Omental fat pad (tissue), 4 donors: ENCODE data around the gene URB1. TPM values are rescaled to one million over a fixed set of nuclear protein-coding genes. Genes with fewer than 3 reads are reported as not detected.

Experiments
- ATAC-seq: fragments of 150-250 bp; one replicate; pipeline ENCODE4 v1.9.1; 2016; ENCODE audit warnings: mild to moderate bottlenecking, moderate library complexity; ENCODE audit not compliant: low FRiP score
- DNase-seq: peaks from one replicate; pipeline ENCODE4 v3.0.0-alpha.2; 2019; ENCODE audit warnings: low spot score
- total RNA-seq, 4 donors: library from RNA; depleted of rRNA; stranded (reverse); fragments of >200 nt; gene quantifications; one replicate each; pipeline ENCODE4 v1.1.0, GENCODE V29; 2016
- TF ChIP-seq, protein P1 (sequence below), 3 donors: fragments of 450-650 bp; IDR thresholded peaks; one replicate each; pipeline ENCODE4 v1.5.1; 2016 to 2017; ENCODE audit warnings: antibody characterized with exemption in 3 of 3, mild to moderate bottlenecking in 3 of 3, moderate library complexity in 2 of 3

Gene URB1
- total RNA-seq, 4 donors from 2014 or later: 17.3 to 48.5 (median 17.4) TPM

DNA sequence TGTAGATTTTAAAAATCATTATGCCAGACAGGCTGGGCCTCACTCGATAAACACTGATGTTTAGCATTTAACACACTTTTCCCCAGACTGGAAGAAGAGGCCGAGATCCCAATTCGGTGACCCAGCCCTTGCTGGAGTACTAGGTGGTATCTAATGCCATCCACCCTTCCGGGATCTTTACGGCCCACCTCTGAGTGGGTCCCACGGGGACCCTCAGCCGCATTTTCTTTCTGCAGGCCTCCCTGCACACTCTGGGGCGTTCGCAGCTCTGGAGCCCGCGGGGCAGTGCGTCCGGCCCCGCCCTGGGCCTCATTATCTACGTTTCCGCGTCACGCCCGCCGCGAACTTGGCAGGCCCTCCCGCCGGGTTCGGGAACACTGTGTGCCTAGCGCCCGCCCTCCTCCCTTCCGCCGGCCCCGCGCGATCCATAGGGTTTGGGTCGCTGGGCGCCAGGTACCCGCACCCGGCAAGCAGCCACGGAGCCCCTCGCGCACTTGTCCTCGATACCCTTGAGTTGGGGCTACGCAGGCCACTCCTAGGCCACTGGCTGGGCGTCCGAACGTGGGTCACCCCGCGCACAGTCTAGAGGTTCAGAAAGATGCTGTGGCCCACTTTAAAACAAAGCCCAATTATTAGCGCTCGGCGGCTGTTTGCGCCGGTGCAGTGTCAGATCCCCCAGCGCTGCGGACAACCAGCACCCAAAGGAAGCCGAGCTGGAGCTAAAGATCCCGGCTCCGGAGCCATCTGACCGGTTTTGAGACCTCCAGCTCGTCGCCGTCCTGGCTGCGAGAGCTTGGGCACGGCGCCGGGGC lies 18.7 kb upstream of the URB1 start:
- peak; percentile 68 for DNase-seq
- peak; percentile 65 for ATAC-seq
- TF ChIP-seq, protein P1, sequence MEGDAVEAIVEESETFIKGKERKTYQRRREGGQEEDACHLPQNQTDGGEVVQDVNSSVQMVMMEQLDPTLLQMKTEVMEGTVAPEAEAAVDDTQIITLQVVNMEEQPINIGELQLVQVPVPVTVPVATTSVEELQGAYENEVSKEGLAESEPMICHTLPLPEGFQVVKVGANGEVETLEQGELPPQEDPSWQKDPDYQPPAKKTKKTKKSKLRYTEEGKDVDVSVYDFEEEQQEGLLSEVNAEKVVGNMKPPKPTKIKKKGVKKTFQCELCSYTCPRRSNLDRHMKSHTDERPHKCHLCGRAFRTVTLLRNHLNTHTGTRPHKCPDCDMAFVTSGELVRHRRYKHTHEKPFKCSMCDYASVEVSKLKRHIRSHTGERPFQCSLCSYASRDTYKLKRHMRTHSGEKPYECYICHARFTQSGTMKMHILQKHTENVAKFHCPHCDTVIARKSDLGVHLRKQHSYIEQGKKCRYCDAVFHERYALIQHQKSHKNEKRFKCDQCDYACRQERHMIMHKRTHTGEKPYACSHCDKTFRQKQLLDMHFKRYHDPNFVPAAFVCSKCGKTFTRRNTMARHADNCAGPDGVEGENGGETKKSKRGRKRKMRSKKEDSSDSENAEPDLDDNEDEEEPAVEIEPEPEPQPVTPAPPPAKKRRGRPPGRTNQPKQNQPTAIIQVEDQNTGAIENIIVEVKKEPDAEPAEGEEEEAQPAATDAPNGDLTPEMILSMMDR (IDR thresholded peaks at IDR 0.05): no peak

DNA sequence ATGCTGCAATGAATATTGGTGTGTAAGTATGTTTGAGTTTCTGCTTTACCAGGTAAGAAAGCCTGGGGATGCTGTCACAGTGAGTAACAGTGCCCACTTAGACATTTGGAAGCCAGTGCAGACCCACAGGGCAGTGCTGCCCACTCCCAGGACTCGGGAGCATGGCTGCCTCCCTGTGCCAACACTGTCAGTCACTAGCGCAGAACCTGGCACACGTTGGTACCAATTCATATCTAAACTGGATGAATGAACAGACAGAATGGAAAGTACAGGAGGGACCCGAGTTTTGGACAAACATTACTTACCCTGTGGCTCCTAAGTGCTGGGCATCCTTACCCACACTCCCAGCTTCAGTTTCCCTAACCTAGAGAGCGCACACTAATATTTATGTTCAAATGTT lies 18.1 kb upstream of the URB1 start:
- DNase-seq: no peak
- ATAC-seq: no peak
- TF ChIP-seq, protein P1 (IDR thresholded peaks at IDR 0.05): no peak

DNA sequence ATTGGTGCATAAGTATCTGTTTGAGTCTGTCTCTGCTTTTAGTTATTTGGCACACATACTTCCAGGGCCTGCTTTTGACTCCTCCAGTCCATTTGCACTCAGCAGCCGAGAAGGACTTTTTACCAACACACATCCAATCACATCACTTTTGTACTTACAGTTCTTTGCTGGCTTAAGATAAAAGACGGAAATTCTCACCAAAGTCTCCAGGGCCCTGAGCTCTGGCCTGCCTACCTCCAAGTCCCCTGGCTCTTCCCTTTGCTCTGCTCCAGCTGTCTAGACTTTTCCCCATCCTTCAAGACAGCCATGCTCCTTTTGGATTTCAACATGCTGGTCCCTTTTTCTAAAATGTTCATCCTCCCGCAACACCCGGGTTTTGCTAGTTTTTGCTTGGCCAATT lies 17.5 kb upstream of the URB1 start:
- TF ChIP-seq, protein P1 (IDR thresholded peaks at IDR 0.05): no peak
- ATAC-seq (no peak), DNase-seq (no peak)

DNA sequence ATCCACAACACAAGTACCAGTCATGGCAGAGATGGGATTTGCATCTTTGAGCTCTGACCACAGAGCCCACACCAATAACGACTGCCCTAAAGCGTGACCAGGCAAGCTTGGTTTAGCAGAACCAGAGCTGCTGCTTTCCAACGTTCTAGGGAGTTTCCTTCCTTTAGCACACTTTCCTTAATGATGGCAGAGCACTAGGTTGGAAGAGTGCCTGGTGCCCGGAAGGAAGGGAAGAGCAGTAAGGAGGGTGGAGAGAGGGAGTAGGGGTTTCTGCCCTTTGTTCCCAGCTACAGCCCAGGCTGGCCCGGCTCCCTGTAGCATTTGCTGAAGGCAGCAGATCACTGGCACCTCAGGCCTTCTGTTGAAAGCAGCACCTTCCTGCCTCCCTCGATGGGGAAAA lies 13.6 kb upstream of the URB1 start:
- ATAC-seq: no peak
- no peak for DNase-seq

DNA sequence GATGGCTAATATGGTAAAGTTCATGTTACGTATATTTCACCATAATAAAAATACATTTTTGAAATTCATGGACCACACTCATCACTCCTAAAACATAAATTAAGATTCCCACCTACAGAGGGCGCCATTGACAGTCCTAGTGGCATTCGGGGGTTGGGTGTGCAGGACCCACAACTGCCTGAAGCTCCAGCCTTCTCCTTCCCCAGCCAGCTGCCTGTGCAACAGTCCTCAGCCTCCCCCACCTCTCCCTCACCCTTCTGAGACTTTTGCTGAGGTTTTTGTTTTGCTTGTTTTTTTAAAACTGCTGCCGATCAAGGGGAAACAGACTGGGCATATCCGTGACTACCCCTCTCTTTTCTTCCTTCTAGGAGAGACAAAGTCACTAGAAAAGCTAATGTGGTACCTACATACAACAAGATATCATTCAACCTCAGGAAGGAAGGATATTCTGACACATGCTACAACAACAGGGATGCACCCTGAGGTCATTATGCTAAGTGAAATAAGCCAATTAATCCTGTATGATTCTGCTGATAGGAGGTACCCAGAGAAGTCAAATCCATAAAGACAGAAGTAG lies 10.5 kb upstream of the URB1 start:
- DNase-seq (peak; percentile 50), ATAC-seq (peak; percentile 96)
- TF ChIP-seq, protein P1 (IDR thresholded peaks at IDR 0.05): no peak

More for the DNA sequence above, 13.6 kb upstream of the URB1 start:
- TF ChIP-seq, protein P1 (IDR thresholded peaks at IDR 0.05): no peak

DNA sequence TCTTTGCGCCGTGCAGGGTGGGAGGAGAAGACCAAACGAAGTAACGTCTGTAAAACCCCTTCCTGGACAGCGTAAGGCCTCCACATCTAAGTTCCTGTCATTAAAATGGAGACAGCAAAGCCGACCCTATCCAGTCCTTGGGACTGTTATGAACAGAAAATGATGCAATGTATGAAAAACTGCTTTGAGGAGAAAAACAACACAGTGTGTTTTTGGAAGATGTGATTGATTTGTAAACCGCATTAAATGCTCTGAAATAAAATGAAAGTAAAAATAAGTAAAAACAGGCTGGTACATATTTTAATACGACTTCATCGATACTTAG lies 827 bp upstream of the URB1 start:
- DNase-seq (no peak), ATAC-seq (no peak)
- TF ChIP-seq, protein P1 (IDR thresholded peaks at IDR 0.05): no peak
